Body of pancreas (tissue), 4 donors: ENCODE results near the gene CDH4.
"Not testable (repeated sequence)": the region's sequence is repeated elsewhere in the genome, so short reads cannot be mapped to it uniquely, and the experiment has no call there.

ENCODE experiments used
- POLR2A ChIP-seq, 3 donors: fragments of 450-650 bp; IDR thresholded peaks; one replicate each; pipeline ENCODE4 v1.6.1; 2016; ENCODE audit warnings: antibody characterized with exemption in 3 of 3, mild to moderate bottlenecking in 2 of 3
- TF ChIP-seq, protein P1 (sequence below), 7 experiments: fragments of 450-650 bp in 4 of 7; fragments of 200-600 bp in 3 of 7; sonication (generic) in 3 of 7; IDR thresholded peaks; one replicate each; pipeline ENCODE4 v1.5.1; 2016 to 2019; ENCODE audit warnings: antibody characterized with exemption in 7 of 7

DNA sequence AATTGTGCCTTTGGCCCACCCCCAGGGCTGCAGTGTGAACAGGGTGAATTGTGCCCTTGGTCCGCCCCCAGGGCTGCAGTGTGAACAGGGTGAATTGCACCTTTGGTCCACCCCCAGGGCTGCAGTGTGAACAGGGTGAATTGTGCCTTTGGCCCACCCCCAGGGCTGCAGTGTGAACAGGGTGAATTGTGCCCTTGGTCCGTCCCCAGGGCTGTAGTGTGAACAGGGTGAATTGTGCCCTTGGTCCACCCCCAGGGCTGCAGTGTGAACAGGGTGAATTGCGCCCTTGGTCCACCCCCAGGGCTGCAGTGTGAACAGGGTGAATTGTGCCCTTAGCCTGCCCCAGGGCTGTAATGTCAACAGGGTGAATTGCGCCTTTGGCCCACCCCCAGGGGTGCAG is 602.5 kb downstream of the CDH4 start:
- TF ChIP-seq, protein P1, sequence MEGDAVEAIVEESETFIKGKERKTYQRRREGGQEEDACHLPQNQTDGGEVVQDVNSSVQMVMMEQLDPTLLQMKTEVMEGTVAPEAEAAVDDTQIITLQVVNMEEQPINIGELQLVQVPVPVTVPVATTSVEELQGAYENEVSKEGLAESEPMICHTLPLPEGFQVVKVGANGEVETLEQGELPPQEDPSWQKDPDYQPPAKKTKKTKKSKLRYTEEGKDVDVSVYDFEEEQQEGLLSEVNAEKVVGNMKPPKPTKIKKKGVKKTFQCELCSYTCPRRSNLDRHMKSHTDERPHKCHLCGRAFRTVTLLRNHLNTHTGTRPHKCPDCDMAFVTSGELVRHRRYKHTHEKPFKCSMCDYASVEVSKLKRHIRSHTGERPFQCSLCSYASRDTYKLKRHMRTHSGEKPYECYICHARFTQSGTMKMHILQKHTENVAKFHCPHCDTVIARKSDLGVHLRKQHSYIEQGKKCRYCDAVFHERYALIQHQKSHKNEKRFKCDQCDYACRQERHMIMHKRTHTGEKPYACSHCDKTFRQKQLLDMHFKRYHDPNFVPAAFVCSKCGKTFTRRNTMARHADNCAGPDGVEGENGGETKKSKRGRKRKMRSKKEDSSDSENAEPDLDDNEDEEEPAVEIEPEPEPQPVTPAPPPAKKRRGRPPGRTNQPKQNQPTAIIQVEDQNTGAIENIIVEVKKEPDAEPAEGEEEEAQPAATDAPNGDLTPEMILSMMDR (IDR thresholded peaks at IDR 0.05) = not testable (repeated sequence)
- not testable (repeated sequence) for TF ChIP-seq POLR2A (IDR thresholded peaks at IDR 0.05)
